T-cell (primary cell): ENCODE data around the gene PUS7L. TPM values are rescaled to one million over a fixed set of nuclear protein-coding genes. Genes with fewer than 3 reads are reported as not detected.

Experiments
- ATAC-seq, 4 experiments: fragments of 200-7000 bp in 3 of 4; fragments of 150-1000 bp in 1 of 4; cut with Tn5 transposase; replicated peaks in 1 of 4; 1 replicate in 3 of 4; 2 replicates in 1 of 4; pipeline ENCODE4 v1.10.0; 2021; ENCODE audit warnings: moderate library complexity in 3 of 4, mild to moderate bottlenecking in 2 of 4, moderate number of reproducible peaks in 1 of 4
- CTCF ChIA-PET, 2 donors: fragments of 300-600 bp; sonication (Branson Sonifier 250); formaldehyde crosslinking; loops; one replicate each; lab custom pipeline; 2022; ENCODE audit warnings: antibody characterized with exemption in 2 of 2; lab: Charles Lee
- POLR2A ChIA-PET, 2 donors: fragments of 300-600 bp; sonication (Branson Sonifier 250); formaldehyde crosslinking; loops; one replicate each; lab custom pipeline; 2022; ENCODE audit warnings: antibody characterized with exemption in 2 of 2; lab: Charles Lee
- DNase-seq, 35 experiments: peaks; one replicate each; pipeline versions ENCODE4 v3.0.0 to v3.0.0-alpha.2; 2013 to 2023
- H3K27ac ChIP-seq: one replicate; pipeline ENCODE4 v1.5.1; 2013; ENCODE audit warnings: low read length
- H3K27me3 ChIP-seq, 2 experiments: replicated peaks in 1 of 2; 1 replicate in 1 of 2; 2 replicates in 1 of 2; pipeline versions ENCODE4 v1.6.1 to v1.7.0; 2013; ENCODE audit warnings: low read length in 1 of 2, mixed read lengths in 1 of 2; ENCODE audit not compliant: control insufficient read depth in 2 of 2, insufficient read depth in 2 of 2; ENCODE audit errors: extremely low read depth in 1 of 2
- H3K36me3 ChIP-seq, 2 donors: 1 replicate in 1 of 2; 2 replicates in 1 of 2; pipeline versions ENCODE4 v1.6.1 to v1.7.0; 2013; ENCODE audit warnings: low read length in 1 of 2; ENCODE audit not compliant: control insufficient read depth in 2 of 2, insufficient read depth in 1 of 2; ENCODE audit errors: extremely low read depth in 1 of 2
- H3K4me1 ChIP-seq, 2 experiments: 1 replicate in 1 of 2; 2 replicates in 1 of 2; pipeline versions ENCODE4 v1.6.1 to v1.7.0; 2013; ENCODE audit warnings: low read length in 2 of 2, mixed read lengths in 1 of 2; ENCODE audit not compliant: insufficient read depth in 2 of 2, control insufficient read depth in 1 of 2; ENCODE audit errors: extremely low read depth in 1 of 2
- H3K4me3 ChIP-seq, 2 donors: 1 replicate in 1 of 2; 2 replicates in 1 of 2; pipeline versions ENCODE4 v1.5.1 to v1.7.0; 2013; ENCODE audit warnings: mild to moderate bottlenecking in 2 of 2, low read length in 1 of 2, moderate library complexity in 1 of 2; ENCODE audit not compliant: control insufficient read depth in 1 of 2; ENCODE audit errors: extremely low read depth in 1 of 2
- H3K9me3 ChIP-seq: 2 replicates; pipeline ENCODE4 v1.7.0; 2013
- H3K27ac Mint-ChIP-seq, 2 donors: one replicate each; pipeline ENCODE4 v1.8.0; 2020 to 2021; ENCODE audit warnings: mild to moderate bottlenecking in 2 of 2, mixed read lengths in 2 of 2
- H3K27me3 Mint-ChIP-seq, 2 donors: one replicate each; pipeline ENCODE4 v1.8.0; 2021 to 2022; ENCODE audit warnings: mixed read lengths in 2 of 2
- H3K36me3 Mint-ChIP-seq: one replicate; pipeline ENCODE4 v1.8.0; 2021; ENCODE audit warnings: mixed read lengths
- H3K4me1 Mint-ChIP-seq, 3 donors: one replicate each; pipeline ENCODE4 v1.8.0; 2020 to 2022; ENCODE audit warnings: mixed read lengths in 3 of 3, mild to moderate bottlenecking in 1 of 3
- H3K4me3 Mint-ChIP-seq, 3 donors: one replicate each; pipeline ENCODE4 v1.8.0; 2020 to 2022; ENCODE audit warnings: mild to moderate bottlenecking in 3 of 3, mixed read lengths in 3 of 3, moderate library complexity in 3 of 3
- H3K9me3 Mint-ChIP-seq, 3 donors: one replicate each; pipeline ENCODE4 v1.8.0; 2020 to 2022; ENCODE audit warnings: mixed read lengths in 3 of 3
- WGBS: methylation state at CpG from one replicate; pipeline ENCODE4 v1.1.5; 2013; ENCODE audit warnings: missing lambda C conversion rate; ENCODE audit not compliant: insufficient coverage; 5-methylcytosine and 5-hydroxymethylcytosine counted together
- total RNA-seq, 35 experiments: library from RNA in 6 of 35; stranded (reverse) in 6 of 35; fragments of 120-200 nt in 1 of 35; gene quantifications; one replicate each; pipeline versions ENCODE4 v1.2.1 to v1.2.4 and lab custom pipeline; 2013 to 2026

PUS7L gene
- total RNA-seq, 5 donors from 2014 or later (not counting 1 experiment from before 2014, with no cell fraction given) = 17.5 to 24.9 (median 19.2) TPM

GRCh38 chr12:43805149-43805859, 46.7 kb upstream of the PUS7L start:
- Histone ChIP-seq H3K36me3 (peaks cover 0 to 22% of the 10 kb centered on the region in 2 donors), H3K9me3 (no peaks in the 10 kb centered on the region), H3K27me3 (no peaks in the 10 kb centered on the region), H3K4me3 (peak overlapping the region; percentile 89 to 91), H3K27ac (peak overlapping the region; percentile 57), H3K4me1 (peaks cover 0 to 26% of the 10 kb centered on the region in 2 experiments)
- no peaks in the 10 kb centered on the region for H3K9me3 Mint-ChIP-seq
- no peaks in the 10 kb centered on the region for H3K27me3 Mint-ChIP-seq
- ATAC-seq (peak in 1 of 4 experiments; percentile 13), DNase-seq (peak in 4 of 35 experiments; percentile 1 to 45 (median 11))
- peak overlapping the region; percentile 88 to 91 for H3K27ac Mint-ChIP-seq
- H3K36me3 Mint-ChIP-seq = peaks cover 11% of the 10 kb centered on the region
- ChIA-PET CTCF (interaction anchor here in 1 of 2 donors (1.4 to 4.9 kb wide), 3 partner anchors 44 to 78 kb away, joined by 3 to 30 read pairs (median 4); partner anchors contain the start of genes IRAK4 and PUS7L), POLR2A (interaction anchor here (0.9 to 2.7 kb wide), 5 partner anchors 12 to 46 kb away, joined by 3 to 17 read pairs (median 6); partner anchors contain the start of genes IRAK4 (in 2 of the 2), PUS7L (in 2 of the 2) and TMEM117 (in 2 of the 2))
- H3K4me3 Mint-ChIP-seq = peak overlapping the region; percentile 93 to 100 (median 100)
- peaks cover 34 to 55% (median 44%) of the 10 kb centered on the region in 3 donors for H3K4me1 Mint-ChIP-seq
- 0% methylated on average over 8 of the region's 20 CpGs for WGBS

DNA sequence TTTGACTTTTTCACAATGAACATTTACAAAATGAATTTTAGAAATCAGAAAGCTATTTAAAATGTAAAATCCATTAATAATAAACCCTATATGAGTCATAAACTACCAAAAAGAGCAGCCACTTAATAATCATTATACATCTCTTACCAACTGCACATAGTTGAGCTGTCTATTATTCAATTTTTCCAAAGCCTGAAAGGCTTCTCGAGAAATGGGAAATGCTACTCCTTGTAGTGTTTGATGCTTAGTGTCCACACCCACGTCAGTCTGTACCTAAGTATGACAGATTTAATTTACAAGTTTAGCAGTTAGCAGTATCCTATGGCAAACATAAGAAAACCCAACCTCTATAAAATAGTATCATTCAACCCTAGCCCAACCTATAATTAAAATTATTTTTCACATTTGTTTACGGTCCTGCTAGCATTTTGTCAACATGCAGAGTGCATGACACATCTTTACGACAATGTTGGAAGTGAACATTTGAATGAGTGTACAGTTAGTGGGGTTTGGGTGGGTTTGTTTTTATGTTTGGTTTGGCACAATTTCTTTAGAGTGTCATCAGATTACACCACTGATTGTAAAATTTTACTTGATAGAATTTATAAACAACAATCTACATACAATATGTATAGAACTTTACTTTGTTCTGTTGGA, 39.1 kb upstream of the PUS7L start:
- no peak overlapping the region for H3K4me3 Mint-ChIP-seq
- no peaks in the 10 kb centered on the region for H3K9me3 Mint-ChIP-seq
- Histone ChIP-seq H3K4me3 (no peak overlapping the region), H3K27ac (no peak overlapping the region), H3K36me3 (peaks cover 0 to 55% of the 10 kb centered on the region in 2 donors), H3K4me1 (peaks cover 0 to under 1% of the 10 kb centered on the region in 2 experiments), H3K27me3 (no peaks in the 10 kb centered on the region), H3K9me3 (no peaks in the 10 kb centered on the region)
- peaks cover 0 to 11% (median 8%) of the 10 kb centered on the region in 3 donors for H3K4me1 Mint-ChIP-seq
- ATAC-seq (no peak), DNase-seq (no peak)
- H3K36me3 Mint-ChIP-seq = peaks cover 31% of the 10 kb centered on the region
- H3K27ac Mint-ChIP-seq = peak overlapping the region in 1 of 2 donors; percentile 17
- POLR2A ChIA-PET = interaction anchor here in 1 of 2 donors (0.9 kb wide), 1 partner anchor 19 kb away, joined by 3 read pairs; no protein-coding TSS in a partner anchor
- no CpG with 5 or more reads among the region's 4 CpGs for whole genome bisulfite sequencing
- CTCF ChIA-PET = no interaction called here
- no peaks in the 10 kb centered on the region for H3K27me3 Mint-ChIP-seq

GRCh38 chr12:43795716-43796280, 37.2 kb upstream of the PUS7L start:
- ChIA-PET CTCF (interaction anchor here (0.5 to 1.5 kb wide), 3 partner anchors 12 to 86 kb away, joined by 3 to 6 read pairs (median 3); no protein-coding TSS in a partner anchor), POLR2A (no interaction called here)
- no peaks in the 10 kb centered on the region for H3K9me3 ChIP-seq
- H3K4me1 ChIP-seq = no peaks in the 10 kb centered on the region
- H3K4me3 Mint-ChIP-seq = no peak overlapping the region
- H3K36me3 Mint-ChIP-seq = peaks cover 31% of the 10 kb centered on the region
- H3K4me1 Mint-ChIP-seq = peaks cover 0 to 3% (median 2%) of the 10 kb centered on the region in 3 donors
- H3K9me3 Mint-ChIP-seq = no peaks in the 10 kb centered on the region
- H3K27me3 ChIP-seq = no peaks in the 10 kb centered on the region
- peaks cover 0 to 47% of the 10 kb centered on the region in 2 donors for H3K36me3 ChIP-seq
- no CpG with 5 or more reads among the region's 2 CpGs for WGBS
- ATAC-seq (no peak), DNase-seq (no peak)
- H3K27me3 Mint-ChIP-seq = no peaks in the 10 kb centered on the region
- no peak overlapping the region for H3K4me3 ChIP-seq
- H3K27ac ChIP-seq = no peak overlapping the region
- no peak overlapping the region for H3K27ac Mint-ChIP-seq

GRCh38 chr12:43789941-43790340, 31.4 kb upstream of the PUS7L start:
- peak overlapping the region in 1 of 2 donors; percentile 24 for H3K27ac Mint-ChIP-seq
- H3K4me1 Mint-ChIP-seq = no peaks in the 10 kb centered on the region
- no peaks in the 10 kb centered on the region for H3K27me3 Mint-ChIP-seq
- no peak overlapping the region for H3K27ac ChIP-seq
- no peaks in the 10 kb centered on the region for H3K27me3 ChIP-seq
- ChIA-PET CTCF (interaction anchor here (0.6 to 0.8 kb wide), 4 partner anchors 9 to 1685 kb away, joined by 3 to 5 read pairs (median 4); no protein-coding TSS in a partner anchor), POLR2A (interaction anchor here in 1 of 2 donors (0.6 kb wide), 1 partner anchor 12 kb away, joined by 5 read pairs; no protein-coding TSS in a partner anchor)
- no peak for ATAC-seq
- no peaks in the 10 kb centered on the region for H3K9me3 ChIP-seq
- H3K4me1 ChIP-seq = no peaks in the 10 kb centered on the region
- no peak for DNase-seq
- no peak overlapping the region for H3K4me3 ChIP-seq
- peaks cover 24% of the 10 kb centered on the region for H3K36me3 Mint-ChIP-seq
- H3K36me3 ChIP-seq = peaks cover 6 to 31% of the 10 kb centered on the region in 2 donors
- H3K4me3 Mint-ChIP-seq = no peak overlapping the region
- no peaks in the 10 kb centered on the region for H3K9me3 Mint-ChIP-seq

DNA sequence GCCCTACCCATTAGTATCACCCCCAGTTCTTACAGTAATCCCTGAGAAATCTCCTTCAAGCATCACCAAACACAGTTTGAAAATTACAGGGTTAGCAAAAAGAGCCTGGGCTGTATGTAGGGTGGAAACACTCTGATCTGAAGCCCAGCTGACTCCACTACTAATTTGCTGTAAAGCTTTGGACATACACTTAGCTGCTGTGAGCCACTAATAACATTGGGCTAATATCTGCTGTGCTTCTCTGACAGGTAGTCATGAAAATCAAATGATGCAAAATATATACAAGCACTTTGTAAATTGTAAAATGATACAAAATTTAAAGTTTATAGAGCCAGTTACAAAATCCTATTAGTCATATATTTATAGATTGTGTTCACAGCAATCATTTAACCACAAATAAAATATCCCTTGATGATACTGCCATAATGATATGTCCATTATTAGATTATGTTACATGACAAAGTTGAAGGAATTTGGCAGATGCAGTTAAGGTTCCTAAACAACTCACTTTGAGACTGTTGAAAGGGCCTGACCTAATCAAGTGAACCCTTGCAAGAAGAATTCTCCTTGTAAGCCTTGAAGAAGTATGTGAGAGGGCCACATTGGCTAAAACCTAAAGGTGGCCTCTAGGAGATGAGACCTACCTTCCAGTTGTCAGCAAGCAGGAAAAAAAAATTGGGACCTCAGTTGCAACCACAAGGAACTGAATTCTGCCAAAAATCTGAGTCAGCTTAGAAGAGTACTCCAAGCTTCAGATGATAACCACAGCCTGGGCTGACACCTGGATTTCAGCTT, 28.5 kb upstream of the PUS7L start:
- H3K9me3 ChIP-seq = no peaks in the 10 kb centered on the region
- Mint-ChIP-seq H3K4me1 (no peaks in the 10 kb centered on the region), H3K27me3 (no peaks in the 10 kb centered on the region), H3K9me3 (no peaks in the 10 kb centered on the region), H3K36me3 (peaks cover 36% of the 10 kb centered on the region), H3K4me3 (no peak overlapping the region), H3K27ac (peak overlapping the region in 1 of 2 donors; percentile 16)
- no peak overlapping the region for H3K27ac ChIP-seq
- H3K27me3 ChIP-seq = no peaks in the 10 kb centered on the region
- ChIA-PET POLR2A (interaction anchor here in 1 of 2 donors (0.5 kb wide), 1 partner anchor 18 kb away, joined by 3 read pairs; no protein-coding TSS in a partner anchor), CTCF (no interaction called here)
- peaks cover 11 to 59% of the 10 kb centered on the region in 2 donors for H3K36me3 ChIP-seq
- H3K4me1 ChIP-seq = no peaks in the 10 kb centered on the region
- DNase-seq = no peak
- no peak overlapping the region for H3K4me3 ChIP-seq
- ATAC-seq = no peak
